ENCODE results near the gene SPRED3. TPM values are rescaled to one million over a fixed set of nuclear protein-coding genes. Genes with fewer than 3 reads are reported as not detected.

Gene SPRED3
- polyA plus RNA-seq, 1 donor from 2014 or later, result 4.9 TPM

- Histone ChIP-seq H3K9me2 (ENCODE audit: insufficient read depth, low read length) (no peaks in the 10 kb centered on the region), H2AFZ (ENCODE audit: low read depth, low read length) (no peak overlapping the region), H3K4me3 (ENCODE audit: low read length) (no peak overlapping the region), H3K36me3 (ENCODE audit: insufficient read depth, low read length) (no peaks in the 10 kb centered on the region), H4K20me1 (ENCODE audit: insufficient read depth) (no peaks in the 10 kb centered on the region), H3K27me3 (ENCODE audit: insufficient read depth, low read depth, low read length) (peaks cover 6% of the 10 kb centered on the region), H3K9me3 (ENCODE audit: low read length) (no peaks in the 10 kb centered on the region), H3K4me2 (ENCODE audit: low read length) (no peak overlapping the region), H3K27ac (ENCODE audit: low read length) (no peak overlapping the region), H3F3A (ENCODE audit: insufficient read depth, low read length, poor library complexity, severe bottlenecking) (no peaks in the 10 kb centered on the region), H3K79me2 (replicated peaks; ENCODE audit: insufficient read depth, low read length) (no peaks in the 10 kb centered on the region), H3K9ac (ENCODE audit: low read length) (no peak overlapping the region)
- no peak for TF ChIP-seq MXI1 (conservative IDR thresholded peaks at IDR 0.05; ENCODE audit: poor library complexity, severe bottlenecking)
- TF ChIP-seq, protein P1, sequence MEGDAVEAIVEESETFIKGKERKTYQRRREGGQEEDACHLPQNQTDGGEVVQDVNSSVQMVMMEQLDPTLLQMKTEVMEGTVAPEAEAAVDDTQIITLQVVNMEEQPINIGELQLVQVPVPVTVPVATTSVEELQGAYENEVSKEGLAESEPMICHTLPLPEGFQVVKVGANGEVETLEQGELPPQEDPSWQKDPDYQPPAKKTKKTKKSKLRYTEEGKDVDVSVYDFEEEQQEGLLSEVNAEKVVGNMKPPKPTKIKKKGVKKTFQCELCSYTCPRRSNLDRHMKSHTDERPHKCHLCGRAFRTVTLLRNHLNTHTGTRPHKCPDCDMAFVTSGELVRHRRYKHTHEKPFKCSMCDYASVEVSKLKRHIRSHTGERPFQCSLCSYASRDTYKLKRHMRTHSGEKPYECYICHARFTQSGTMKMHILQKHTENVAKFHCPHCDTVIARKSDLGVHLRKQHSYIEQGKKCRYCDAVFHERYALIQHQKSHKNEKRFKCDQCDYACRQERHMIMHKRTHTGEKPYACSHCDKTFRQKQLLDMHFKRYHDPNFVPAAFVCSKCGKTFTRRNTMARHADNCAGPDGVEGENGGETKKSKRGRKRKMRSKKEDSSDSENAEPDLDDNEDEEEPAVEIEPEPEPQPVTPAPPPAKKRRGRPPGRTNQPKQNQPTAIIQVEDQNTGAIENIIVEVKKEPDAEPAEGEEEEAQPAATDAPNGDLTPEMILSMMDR (IDR thresholded peaks at IDR 0.05; ENCODE audit: poor library complexity, severe bottlenecking), result no peak
- no peak for TF ChIP-seq EP300 (conservative IDR thresholded peaks at IDR 0.05; ENCODE audit: poor library complexity, severe bottlenecking)
- no peak for TF ChIP-seq TAF1 (IDR thresholded peaks at IDR 0.05; ENCODE audit: low read depth)
- TF ChIP-seq POLR2AphosphoS5 (IDR thresholded peaks at IDR 0.05), result no peak
- no peak for TF ChIP-seq RAD21 (conservative IDR thresholded peaks at IDR 0.05)
- TF ChIP-seq REST (IDR thresholded peaks at IDR 0.05; ENCODE audit: borderline replicate concordance), result no peak
- no peak for TF ChIP-seq SMC3 (conservative IDR thresholded peaks at IDR 0.05; ENCODE audit: poor library complexity)
- no peak for TF ChIP-seq EZH2 (IDR thresholded peaks at IDR 0.05; ENCODE audit: borderline replicate concordance, insufficient read depth, low read length, poor library complexity, severe bottlenecking)
These were observed 32.5 kb upstream of the SPRED3 start for GRCh38 chr19:38355728-38356725.

DNA sequence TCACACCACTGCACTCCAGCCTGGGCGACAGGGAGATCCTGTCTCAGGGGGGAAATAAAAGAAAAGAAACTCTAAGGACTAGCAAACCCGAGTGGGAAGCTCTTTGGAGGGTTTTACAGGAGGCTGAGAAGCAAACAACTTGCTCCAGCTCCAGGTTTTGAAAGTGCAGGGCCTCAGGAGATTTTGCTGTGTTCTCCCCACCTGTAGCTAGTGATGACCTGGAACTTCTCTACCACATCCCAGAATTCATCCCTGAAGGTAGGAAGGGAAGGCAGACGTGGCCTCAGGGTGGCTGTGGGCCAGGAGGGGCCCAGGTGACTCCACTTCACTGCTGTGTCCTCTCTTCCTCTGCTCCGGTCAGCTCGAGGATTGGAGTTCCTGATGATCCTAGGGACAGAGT is 30.4 kb upstream of the SPRED3 start:
- Histone ChIP-seq H3K9ac (ENCODE audit: low read length) (no peak overlapping the region), H4K20me1 (ENCODE audit: insufficient read depth) (no peaks in the 10 kb centered on the region), H3K4me3 (ENCODE audit: low read length) (no peak overlapping the region), H3K9me2 (ENCODE audit: insufficient read depth, low read length) (no peaks in the 10 kb centered on the region), H3K27ac (ENCODE audit: low read length) (no peak overlapping the region), H3F3A (ENCODE audit: insufficient read depth, low read length, poor library complexity, severe bottlenecking) (no peaks in the 10 kb centered on the region), H3K27me3 (ENCODE audit: insufficient read depth, low read depth, low read length) (peaks cover 23% of the 10 kb centered on the region), H3K9me3 (ENCODE audit: low read length) (no peaks in the 10 kb centered on the region), H3K36me3 (ENCODE audit: insufficient read depth, low read length) (no peaks in the 10 kb centered on the region), H3K79me2 (replicated peaks; ENCODE audit: insufficient read depth, low read length) (no peaks in the 10 kb centered on the region), H3K4me2 (ENCODE audit: low read length) (no peak overlapping the region), H2AFZ (ENCODE audit: low read depth, low read length) (no peak overlapping the region)
- TF ChIP-seq MXI1 (conservative IDR thresholded peaks at IDR 0.05; ENCODE audit: poor library complexity, severe bottlenecking) (no peak), EZH2 (IDR thresholded peaks at IDR 0.05; ENCODE audit: borderline replicate concordance, insufficient read depth, low read length, poor library complexity, severe bottlenecking) (no peak), POLR2AphosphoS5 (IDR thresholded peaks at IDR 0.05) (no peak), EP300 (conservative IDR thresholded peaks at IDR 0.05; ENCODE audit: poor library complexity, severe bottlenecking) (no peak), RAD21 (conservative IDR thresholded peaks at IDR 0.05) (no peak), REST (IDR thresholded peaks at IDR 0.05; ENCODE audit: borderline replicate concordance) (no peak), SMC3 (conservative IDR thresholded peaks at IDR 0.05; ENCODE audit: poor library complexity) (no peak), TAF1 (IDR thresholded peaks at IDR 0.05; ENCODE audit: low read depth) (no peak)
- TF ChIP-seq, protein P1 (IDR thresholded peaks at IDR 0.05; ENCODE audit: poor library complexity, severe bottlenecking), result no peak

Measured in neural cell (in vitro differentiated cells).